ENCODE results near the gene MPI.
"Not testable (repeated sequence)": the region's sequence is repeated elsewhere in the genome, so short reads cannot be mapped to it uniquely, and the experiment has no call there.

Gene MPI

GRCh38 chr15:74891469-74891868 is 1.6 kb downstream of the MPI start:
- peaks cover 30 to 51% of the 10 kb centered on the region in 2 donors for H3K4me1 Mint-ChIP-seq
- no peak overlapping the region for H3K27ac Mint-ChIP-seq

GRCh38 chr15:74892313-74892712 is 2.5 kb downstream of the MPI start:
- DNase-seq, result no peak
- Mint-ChIP-seq H3K9me3 (no peaks in the 10 kb centered on the region), H3K27me3 (no peaks in the 10 kb centered on the region), H3K4me3 (no peak overlapping the region), H3K36me3 (peaks cover 16 to 42% of the 10 kb centered on the region in 2 donors), H3K4me1 (peaks cover 29 to 51% of the 10 kb centered on the region in 2 donors), H3K27ac (no peak overlapping the region)
- no peak for ATAC-seq (replicated peaks)

More at GRCh38 chr15:74891469-74891868, 1.6 kb downstream of the MPI start:
- ATAC-seq (replicated peaks) (no peak), DNase-seq (no peak)
- Mint-ChIP-seq H3K4me3 (no peak overlapping the region), H3K27me3 (no peaks in the 10 kb centered on the region), H3K9me3 (no peaks in the 10 kb centered on the region), H3K36me3 (peaks cover 16 to 34% of the 10 kb centered on the region in 2 donors)

- no peaks in the 10 kb centered on the region for H3K27me3 Mint-ChIP-seq
- H3K4me1 Mint-ChIP-seq, result peaks cover 27 to 51% of the 10 kb centered on the region in 2 donors
- no peaks in the 10 kb centered on the region for H3K9me3 Mint-ChIP-seq
- H3K27ac Mint-ChIP-seq, result peak overlapping the region; percentile 71
- DNase-seq (no peak), ATAC-seq (replicated peaks) (no peak)
- H3K36me3 Mint-ChIP-seq, result peaks cover 18 to 44% of the 10 kb centered on the region in 2 donors
- H3K4me3 Mint-ChIP-seq, result no peak overlapping the region
Observed at GRCh38 chr15:74892931-74893330, 3.1 kb downstream of the MPI start.

GRCh38 chr15:74893627-74894026 is 3.8 kb downstream of the MPI start:
- H3K4me1 Mint-ChIP-seq, result peaks cover 27 to 51% of the 10 kb centered on the region in 2 donors

GRCh38 chr15:74894383-74894782 is 4.5 kb downstream of the MPI start:
- DNase-seq; H3K9me3 Mint-ChIP-seq; H3K27ac Mint-ChIP-seq; ATAC-seq (replicated peaks); H3K27me3 Mint-ChIP-seq; H3K4me3 Mint-ChIP-seq: not testable (repeated sequence)
- H3K36me3 Mint-ChIP-seq, result peaks cover 18 to 48% of the 10 kb centered on the region in 2 donors
- H3K4me1 Mint-ChIP-seq, result peaks cover 23 to 46% of the 10 kb centered on the region in 2 donors

More at GRCh38 chr15:74893627-74894026, 3.8 kb downstream of the MPI start:
- no peak for DNase-seq
- peak overlapping the region; percentile 76 for H3K27ac Mint-ChIP-seq
- H3K9me3 Mint-ChIP-seq, result no peaks in the 10 kb centered on the region
- H3K27me3 Mint-ChIP-seq, result no peaks in the 10 kb centered on the region
- H3K4me3 Mint-ChIP-seq, result no peak overlapping the region
- peaks cover 18 to 44% of the 10 kb centered on the region in 2 donors for H3K36me3 Mint-ChIP-seq
- no peak for ATAC-seq (replicated peaks)

- DNase-seq (no peak), ATAC-seq (replicated peaks) (no peak)
- H3K4me1 Mint-ChIP-seq, result peaks cover 14 to 32% of the 10 kb centered on the region in 2 donors
- no peaks in the 10 kb centered on the region for H3K27me3 Mint-ChIP-seq
- H3K27ac Mint-ChIP-seq, result no peak overlapping the region
- H3K36me3 Mint-ChIP-seq, result peaks cover 25 to 57% of the 10 kb centered on the region in 2 donors
- no peak overlapping the region for H3K4me3 Mint-ChIP-seq
- H3K9me3 Mint-ChIP-seq, result no peaks in the 10 kb centered on the region
Observed at GRCh38 chr15:74895830-74896229, 6.0 kb downstream of the MPI start.

GRCh38 chr15:74896316-74896715 is 6.5 kb downstream of the MPI start:
- no peaks in the 10 kb centered on the region for H3K9me3 Mint-ChIP-seq
- peaks cover 14 to 27% of the 10 kb centered on the region in 2 donors for H3K4me1 Mint-ChIP-seq
- no peak for DNase-seq
- H3K27me3 Mint-ChIP-seq, result no peaks in the 10 kb centered on the region
- peaks cover 26 to 58% of the 10 kb centered on the region in 2 donors for H3K36me3 Mint-ChIP-seq
- no peak overlapping the region for H3K4me3 Mint-ChIP-seq
- no peak for ATAC-seq (replicated peaks)
- H3K27ac Mint-ChIP-seq, result no peak overlapping the region

GRCh38 chr15:74897300-74897701 is 7.5 kb downstream of the MPI start:
- DNase-seq, result no peak
- no peak for ATAC-seq (replicated peaks)
- peak overlapping the region; percentile 31 for H3K27ac Mint-ChIP-seq
- H3K4me3 Mint-ChIP-seq, result no peak overlapping the region
- no peaks in the 10 kb centered on the region for H3K9me3 Mint-ChIP-seq
- H3K36me3 Mint-ChIP-seq, result peaks cover 26 to 51% of the 10 kb centered on the region in 2 donors
- peaks cover 14 to 24% of the 10 kb centered on the region in 2 donors for H3K4me1 Mint-ChIP-seq
- H3K27me3 Mint-ChIP-seq, result no peaks in the 10 kb centered on the region

GRCh38 chr15:74901612-74902063 is 11.8 kb downstream of the MPI start:
- Mint-ChIP-seq H3K27me3 (no peaks in the 10 kb centered on the region), H3K4me3 (no peak overlapping the region), H3K4me1 (peaks cover 15 to 33% of the 10 kb centered on the region in 2 donors), H3K36me3 (peaks cover 29 to 53% of the 10 kb centered on the region in 2 donors), H3K9me3 (no peaks in the 10 kb centered on the region), H3K27ac (peak overlapping the region; percentile 69)
- ATAC-seq (replicated peaks), result peak; percentile 52 to 65
- DNase-seq, result peak; percentile 46

- peaks cover 18 to 40% of the 10 kb centered on the region in 2 donors for H3K4me1 Mint-ChIP-seq
- H3K27me3 Mint-ChIP-seq, result no peaks in the 10 kb centered on the region
- H3K27ac Mint-ChIP-seq, result no peak overlapping the region
- peaks cover 29 to 45% of the 10 kb centered on the region in 2 donors for H3K36me3 Mint-ChIP-seq
- H3K9me3 Mint-ChIP-seq, result no peaks in the 10 kb centered on the region
- no peak for DNase-seq
- no peak overlapping the region for H3K4me3 Mint-ChIP-seq
- no peak for ATAC-seq (replicated peaks)
Observed at GRCh38 chr15:74902295-74903075, 12.6 kb downstream of the MPI start.

GRCh38 chr15:74903676-74904075 is 13.8 kb downstream of the MPI start:
- Mint-ChIP-seq H3K4me3 (no peak overlapping the region), H3K4me1 (peaks cover 19 to 43% of the 10 kb centered on the region in 2 donors), H3K36me3 (peaks cover 27 to 44% of the 10 kb centered on the region in 2 donors), H3K9me3 (no peaks in the 10 kb centered on the region), H3K27ac (no peak overlapping the region), H3K27me3 (no peaks in the 10 kb centered on the region)
- no peak for DNase-seq
- ATAC-seq (replicated peaks), result no peak

GRCh38 chr15:74904190-74904805 is 14.5 kb downstream of the MPI start:
- H3K27ac Mint-ChIP-seq, result no peak overlapping the region

GRCh38 chr15:74906067-74906449 is 16.2 kb downstream of the MPI start:
- peak overlapping the region; percentile 89 to 96 for H3K4me3 Mint-ChIP-seq
- peak overlapping the region; percentile 86 for H3K27ac Mint-ChIP-seq
- H3K27me3 Mint-ChIP-seq, result no peaks in the 10 kb centered on the region
- peaks cover 19 to 43% of the 10 kb centered on the region in 2 donors for H3K4me1 Mint-ChIP-seq
- ATAC-seq (replicated peaks) (peak; percentile 37 to 47), DNase-seq (peak; percentile 8)
- H3K9me3 Mint-ChIP-seq, result no peaks in the 10 kb centered on the region
- H3K36me3 Mint-ChIP-seq, result peaks cover 21 to 34% of the 10 kb centered on the region in 2 donors

More at GRCh38 chr15:74904190-74904805, 14.5 kb downstream of the MPI start:
- Mint-ChIP-seq H3K9me3 (no peaks in the 10 kb centered on the region), H3K36me3 (peaks cover 27 to 41% of the 10 kb centered on the region in 2 donors), H3K27me3 (no peaks in the 10 kb centered on the region), H3K4me1 (peaks cover 19 to 43% of the 10 kb centered on the region in 2 donors), H3K4me3 (peak overlapping the region in 1 of 2 donors; percentile 32)
- ATAC-seq (replicated peaks), result no peak
- DNase-seq, result no peak

GRCh38 chr15:74906450-74907162 is 16.8 kb downstream of the MPI start, which contains the start of gene FAM219B:
Gene FAM219B (minus strand): TSS chr15:74906851. CDS start chr15:74906800, 51 bp downstream.
- Mint-ChIP-seq H3K27me3 (no peaks in the 10 kb centered on the region), H3K4me1 (peaks cover 19 to 43% of the 10 kb centered on the region in 2 donors), H3K27ac (peak within 1 kb of the TSS; percentile 95), H3K4me3 (peak within 1 kb of the TSS; percentile 89 to 96), H3K36me3 (peaks cover 23 to 37% of the 10 kb centered on the region in 2 donors), H3K9me3 (no peaks in the 10 kb centered on the region)
- DNase-seq (peak; percentile 86), ATAC-seq (replicated peaks) (peak; percentile 94 to 95)
